Activated CD8-positive, alpha-beta T cell treated with anti-CD3 and anti-CD28 coated beads for 36 hours (primary cell): ENCODE data around the gene MPPED1. TPM values are rescaled to one million over a fixed set of nuclear protein-coding genes. Genes with fewer than 3 reads are reported as not detected.

Experiments
- ATAC-seq: fragments of 200-7000 bp; cut with Tn5 transposase; one replicate; pipeline ENCODE4 v1.10.0; 2021; ENCODE audit warnings: mild to moderate bottlenecking, moderate library complexity
- CTCF ChIA-PET: fragments of 350-600 bp; sonication (Branson Sonifier 250); formaldehyde crosslinking; loops from one replicate; lab custom pipeline; 2021; ENCODE audit warnings: antibody characterized with exemption; lab: Charles Lee
- POLR2A ChIA-PET: fragments of 350-600 bp; sonication (Branson Sonifier 250); formaldehyde crosslinking; loops from one replicate; lab custom pipeline; 2021; ENCODE audit warnings: antibody characterized with exemption; lab: Charles Lee
- DNase-seq: peaks from one replicate; pipeline ENCODE4 v3.0.0-alpha.2; 2020
- H3K27ac Mint-ChIP-seq: one replicate; pipeline ENCODE4 v1.8.0; 2021; ENCODE audit warnings: mild to moderate bottlenecking, mixed read lengths
- H3K27me3 Mint-ChIP-seq: one replicate; pipeline ENCODE4 v1.8.0; 2021; ENCODE audit warnings: mixed read lengths
- H3K36me3 Mint-ChIP-seq: one replicate; pipeline ENCODE4 v1.8.0; 2021; ENCODE audit warnings: low read depth, mixed read lengths
- H3K4me1 Mint-ChIP-seq: one replicate; pipeline ENCODE4 v1.8.0; 2021; ENCODE audit warnings: low read depth, mixed read lengths
- H3K4me3 Mint-ChIP-seq: one replicate; pipeline ENCODE4 v1.8.0; 2021; ENCODE audit warnings: mild to moderate bottlenecking, moderate library complexity, mixed read lengths
- H3K9me3 Mint-ChIP-seq: one replicate; pipeline ENCODE4 v1.8.0; 2021; ENCODE audit warnings: mixed read lengths
- CTCF ChIP-seq: fragments of 200-600 bp; IDR thresholded peaks from one replicate; pipeline ENCODE4 v1.8.0; 2022; ENCODE audit warnings: antibody characterized with exemption, mild to moderate bottlenecking
- intact Hi-C: fragments of 100-400 bp; cut with micrococcal nuclease; formaldehyde crosslinking; loops from one replicate; pipeline ENCODE4 v1.10.0; 2022
- total RNA-seq, 2 experiments: library from RNA; stranded (reverse); gene quantifications; one replicate each; pipeline ENCODE4 v1.2.3, GENCODE V29; 2021

MPPED1 gene
- total RNA-seq, 2 experiments from 2014 or later: not detected

GRCh38 chr22:43399338-43399979, 12.4 kb upstream of the MPPED1 start:
- Mint-ChIP-seq H3K9me3 (no peaks in the 10 kb centered on the region), H3K27me3 (peaks cover 2% of the 10 kb centered on the region), H3K4me3 (no peak overlapping the region), H3K27ac (no peak overlapping the region), H3K36me3 (no peaks in the 10 kb centered on the region), H3K4me1 (no peaks in the 10 kb centered on the region)
- CTCF ChIA-PET: no interaction called here
- intact Hi-C loops: no loop called here
- no peak for ATAC-seq
- no peak for TF ChIP-seq CTCF
- no peak for DNase-seq
- POLR2A ChIA-PET: no interaction called here

GRCh38 chr22:43399980-43400358, 11.8 kb upstream of the MPPED1 start:
- intact Hi-C loops: no loop called here
- H3K27ac Mint-ChIP-seq: no peak overlapping the region
- H3K36me3 Mint-ChIP-seq: no peaks in the 10 kb centered on the region
- ATAC-seq (no peak), DNase-seq (no peak)
- ChIA-PET CTCF (no interaction called here), POLR2A (no interaction called here)
- H3K4me3 Mint-ChIP-seq: no peak overlapping the region
- no peak for TF ChIP-seq CTCF
- no peaks in the 10 kb centered on the region for H3K9me3 Mint-ChIP-seq
- H3K27me3 Mint-ChIP-seq: peaks cover 2% of the 10 kb centered on the region
- no peaks in the 10 kb centered on the region for H3K4me1 Mint-ChIP-seq

- no peak for DNase-seq
- peaks cover 2% of the 10 kb centered on the region for H3K27me3 Mint-ChIP-seq
- no peak for ATAC-seq
- no peak overlapping the region for H3K4me3 Mint-ChIP-seq
- ChIA-PET CTCF (no interaction called here), POLR2A (no interaction called here)
- no peaks in the 10 kb centered on the region for H3K9me3 Mint-ChIP-seq
- no peak for TF ChIP-seq CTCF
- intact Hi-C loops: no loop called here
- H3K4me1 Mint-ChIP-seq: no peaks in the 10 kb centered on the region
- H3K36me3 Mint-ChIP-seq: no peaks in the 10 kb centered on the region
- no peak overlapping the region for H3K27ac Mint-ChIP-seq
Observed at GRCh38 chr22:43400449-43400848, 11.4 kb upstream of the MPPED1 start.

GRCh38 chr22:43401233-43401632, 10.6 kb upstream of the MPPED1 start:
- H3K9me3 Mint-ChIP-seq: no peaks in the 10 kb centered on the region
- ATAC-seq: no peak
- intact Hi-C loops: no loop called here

GRCh38 chr22:43401661-43402060, 10.2 kb upstream of the MPPED1 start:
- TF ChIP-seq CTCF: no peak
- Mint-ChIP-seq H3K4me1 (no peaks in the 10 kb centered on the region), H3K4me3 (no peak overlapping the region), H3K27me3 (peaks cover 2% of the 10 kb centered on the region), H3K27ac (no peak overlapping the region), H3K36me3 (no peaks in the 10 kb centered on the region), H3K9me3 (no peaks in the 10 kb centered on the region)
- intact Hi-C loops: no loop called here
- ATAC-seq (no peak), DNase-seq (no peak)
- ChIA-PET CTCF (no interaction called here), POLR2A (no interaction called here)

More at GRCh38 chr22:43401233-43401632, 10.6 kb upstream of the MPPED1 start:
- Mint-ChIP-seq H3K27ac (no peak overlapping the region), H3K27me3 (peaks cover 2% of the 10 kb centered on the region), H3K36me3 (no peaks in the 10 kb centered on the region), H3K4me3 (no peak overlapping the region), H3K4me1 (no peaks in the 10 kb centered on the region)
- DNase-seq: no peak
- no peak for TF ChIP-seq CTCF
- POLR2A ChIA-PET: no interaction called here
- CTCF ChIA-PET: no interaction called here
